GM10847 (cell line): ENCODE measurements around the gene SCUBE1.

Experiments
- POLR2A ChIP-seq: IDR thresholded peaks from 2 replicates; pipeline ENCODE4 v1.6.1; 2011; ENCODE audit not compliant: insufficient read length; ENCODE audit errors: extremely low read depth

The SCUBE1 gene

GRCh38 chr22:43198936-43199335 lies 144.2 kb downstream of the SCUBE1 start:
- TF ChIP-seq POLR2A: no peak

- TF ChIP-seq POLR2A: no peak
Measured at GRCh38 chr22:43198126-43198525, 145.0 kb downstream of the SCUBE1 start.

- no peak for TF ChIP-seq POLR2A
Measured at GRCh38 chr22:43197271-43197941, 145.8 kb downstream of the SCUBE1 start.

GRCh38 chr22:43191831-43192230 lies 151.3 kb downstream of the SCUBE1 start:
- TF ChIP-seq POLR2A: no peak

- no peak for TF ChIP-seq POLR2A
Measured at GRCh38 chr22:43188829-43189545, 154.2 kb downstream of the SCUBE1 start.

- peak; percentile 97 for TF ChIP-seq POLR2A
Measured at GRCh38 chr22:43187171-43188099, 155.7 kb downstream of the SCUBE1 start.

GRCh38 chr22:43186272-43187170 lies 156.7 kb downstream of the SCUBE1 start, which contains the start of gene TTLL12:
Gene TTLL12 (minus strand): TSS chr22:43187134. CDS start chr22:43187069, 65 bp downstream.
- TF ChIP-seq POLR2A: peak; percentile 66

- no peak for TF ChIP-seq POLR2A
Measured at GRCh38 chr22:43185860-43186261, 157.3 kb downstream of the SCUBE1 start.

GRCh38 chr22:43183496-43184277 lies 159.5 kb downstream of the SCUBE1 start:
- TF ChIP-seq POLR2A: no peak

GRCh38 chr22:43182726-43183125 lies 160.4 kb downstream of the SCUBE1 start:
- TF ChIP-seq POLR2A: no peak

GRCh38 chr22:43182118-43182517 lies 161.1 kb downstream of the SCUBE1 start:
- no peak for TF ChIP-seq POLR2A

- no peak for TF ChIP-seq POLR2A
Measured at GRCh38 chr22:43181321-43182076, 161.7 kb downstream of the SCUBE1 start.

- no peak for TF ChIP-seq POLR2A
Measured at GRCh38 chr22:43180670-43181069, 162.5 kb downstream of the SCUBE1 start.
